Activated T-cell treated with anti-CD3 and anti-CD28 coated beads, Interleukin-2, amount 50 U/mL, for 1 hour (primary cell): Measurements from ENCODE around the gene PIH1D2.
"Not testable (repeated sequence)": the region's sequence is repeated elsewhere in the genome, so short reads cannot be mapped to it uniquely, and the experiment has no call there.

ENCODE experiments used
- DNase-seq: peaks from one replicate; pipeline ENCODE4 v3.0.0-alpha.2; 2020

Gene PIH1D2

DNA sequence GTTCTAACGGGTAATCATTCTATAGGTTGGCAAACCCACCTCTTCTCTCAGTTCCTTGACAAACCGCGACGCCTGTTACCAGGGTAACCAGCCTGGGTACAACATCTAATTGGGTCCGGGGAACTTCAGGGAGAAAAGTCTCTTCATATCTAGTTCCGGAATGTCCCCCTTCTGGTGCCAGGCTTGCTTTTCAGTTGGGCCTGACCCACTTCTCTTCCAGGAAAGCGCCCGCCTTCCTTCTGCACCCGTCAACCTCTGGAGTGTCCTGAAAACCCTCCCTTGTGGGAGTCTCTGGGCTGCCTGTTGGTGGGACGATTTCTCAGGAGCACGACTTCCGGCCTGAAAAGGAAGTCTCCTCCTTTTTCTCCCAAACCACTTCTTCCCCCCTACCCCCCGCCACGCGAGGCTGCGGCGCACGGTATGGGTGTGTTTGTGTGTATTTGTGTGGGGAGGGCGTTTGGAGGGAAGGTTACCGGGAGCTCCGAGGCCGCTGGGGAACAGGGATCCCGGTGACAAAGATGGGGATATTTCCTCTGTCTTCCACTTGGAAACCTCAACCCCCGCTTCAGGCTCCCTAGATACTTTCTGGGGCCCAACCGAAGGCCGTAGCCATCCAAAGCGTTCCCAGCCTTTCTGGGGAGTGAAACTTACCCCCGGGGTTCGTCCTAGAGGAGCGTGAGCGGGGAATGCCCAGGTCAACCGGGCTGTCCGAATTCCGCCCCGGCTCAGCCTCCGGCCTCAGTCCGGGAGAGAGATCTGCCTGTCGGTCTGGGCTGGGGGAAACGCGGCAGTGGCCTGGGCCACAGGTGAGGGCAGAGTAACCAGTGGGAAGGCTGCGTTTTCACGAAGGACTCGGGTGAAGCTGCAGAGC, at the start of gene PIH1D2, which contains the start of gene NKAPD1:
Gene PIH1D2 (minus strand): TSS at position 77 of the 871 bp plus-strand sequence. CDS start 843 bp downstream, outside the sequence.
Gene NKAPD1 (plus strand): TSS at position 359 of the 871 bp plus-strand sequence. CDS start 1,276 bp downstream, outside the sequence.
- peak; percentile 81 for DNase-seq

DNA sequence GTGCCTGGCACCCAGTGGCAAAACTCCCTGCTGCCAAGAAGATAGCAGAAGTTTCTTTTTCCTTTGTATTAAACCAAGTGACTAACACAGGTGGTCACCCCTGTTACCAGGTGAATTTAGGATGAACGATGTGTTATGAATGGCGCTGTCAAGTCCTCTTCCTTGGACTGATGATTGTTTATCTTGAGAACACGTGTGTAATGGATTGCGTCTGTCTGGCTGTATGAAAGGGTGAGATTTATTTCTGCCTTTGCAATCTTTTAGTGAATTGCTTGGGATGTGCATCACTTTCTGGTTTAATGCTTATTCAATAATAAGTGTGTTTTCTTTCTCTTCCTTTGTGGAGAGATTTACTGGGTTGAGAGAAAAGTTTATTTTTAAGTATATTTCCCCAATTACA, 49.3 kb upstream of the PIH1D2 start:
- DNase-seq = no peak

GRCh38 chr11:112121981-112122615, 48.3 kb upstream of the PIH1D2 start:
- DNase-seq = no peak

DNA sequence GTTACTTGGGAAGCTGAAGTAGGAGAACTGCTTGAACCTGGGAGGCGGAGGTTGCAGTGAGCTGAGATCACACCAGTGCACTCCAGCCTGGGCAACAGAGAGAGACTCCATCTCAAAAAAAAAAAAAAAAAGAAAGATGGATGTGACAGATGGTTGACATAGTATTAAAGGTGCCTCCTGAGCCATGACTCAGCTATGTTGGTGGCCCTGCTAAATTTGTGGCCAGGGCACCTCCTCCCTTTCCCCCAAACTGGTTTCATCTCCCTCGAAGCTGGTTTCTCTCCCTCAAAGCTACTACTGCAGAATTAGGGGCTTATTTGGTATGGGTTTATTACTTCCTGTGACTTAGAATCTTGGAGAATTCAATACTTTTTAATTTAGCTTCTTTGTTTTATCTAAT, 44.4 kb upstream of the PIH1D2 start:
- DNase-seq = no peak

DNA sequence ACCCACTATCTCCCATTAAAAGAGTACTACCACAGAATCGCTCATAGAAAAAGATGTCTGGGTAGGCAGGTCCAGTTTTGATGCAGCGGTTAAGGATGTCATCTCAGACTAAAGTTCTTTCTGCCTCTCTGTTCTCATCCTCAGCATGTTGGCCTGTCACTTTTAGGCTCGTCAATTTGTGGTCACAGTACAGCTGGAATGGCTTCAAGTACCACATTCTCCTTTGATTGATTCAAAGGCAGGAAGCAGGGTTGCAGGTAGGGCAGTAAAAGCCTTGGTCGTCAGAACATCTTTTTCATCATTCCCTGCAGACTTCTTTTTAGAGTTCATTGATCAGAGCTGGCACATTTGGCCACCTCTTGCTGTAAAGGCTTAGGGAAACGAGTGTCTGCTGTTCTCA, 41.6 kb upstream of the PIH1D2 start:
- DNase-seq = no peak

GRCh38 chr11:112114460-112114859, 40.6 kb upstream of the PIH1D2 start:
- DNase-seq = no peak

DNA sequence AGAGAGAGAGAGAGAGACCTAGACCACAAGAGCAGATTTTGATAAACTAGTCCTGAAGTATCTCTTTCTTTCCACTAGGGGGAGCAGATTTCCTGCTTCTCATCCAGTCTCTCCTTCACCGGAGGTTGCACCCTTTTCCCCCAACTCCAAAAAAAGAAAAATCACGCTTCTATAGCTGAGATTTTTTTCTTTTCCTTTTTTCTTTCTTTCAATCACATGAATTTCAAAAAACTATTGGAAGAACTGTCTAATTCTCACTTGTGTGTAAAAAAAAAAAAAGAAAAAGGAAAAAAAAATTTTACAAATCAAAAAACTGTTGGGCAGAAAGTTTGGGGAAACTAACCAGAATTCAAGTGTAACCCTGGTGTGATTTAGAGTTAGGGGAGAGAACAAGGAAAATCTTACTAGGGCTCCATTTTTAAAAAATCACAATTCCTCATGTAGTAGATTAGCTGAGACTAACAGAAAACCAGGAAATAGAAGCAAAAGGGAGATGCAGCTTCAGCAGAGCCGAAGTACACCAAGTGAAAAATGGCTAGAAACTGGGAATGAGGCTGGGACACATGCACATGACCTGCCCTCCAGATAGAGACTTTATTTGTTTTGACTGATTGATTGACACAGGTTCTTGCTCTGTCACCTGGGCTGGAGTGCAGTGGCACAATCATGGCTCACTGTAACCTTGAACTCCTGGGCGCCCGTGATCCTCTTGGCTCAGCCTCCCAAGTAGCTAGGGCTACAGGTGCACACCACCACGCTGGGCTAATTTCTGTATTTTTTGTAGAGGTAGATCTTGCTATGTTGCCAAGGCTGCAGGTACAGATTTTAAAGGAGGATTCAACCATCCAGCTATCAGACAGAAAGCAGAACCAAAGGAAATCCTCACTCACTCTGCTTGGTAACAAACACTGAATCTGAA, 40.0 kb upstream of the PIH1D2 start:
- no peak for DNase-seq

DNA sequence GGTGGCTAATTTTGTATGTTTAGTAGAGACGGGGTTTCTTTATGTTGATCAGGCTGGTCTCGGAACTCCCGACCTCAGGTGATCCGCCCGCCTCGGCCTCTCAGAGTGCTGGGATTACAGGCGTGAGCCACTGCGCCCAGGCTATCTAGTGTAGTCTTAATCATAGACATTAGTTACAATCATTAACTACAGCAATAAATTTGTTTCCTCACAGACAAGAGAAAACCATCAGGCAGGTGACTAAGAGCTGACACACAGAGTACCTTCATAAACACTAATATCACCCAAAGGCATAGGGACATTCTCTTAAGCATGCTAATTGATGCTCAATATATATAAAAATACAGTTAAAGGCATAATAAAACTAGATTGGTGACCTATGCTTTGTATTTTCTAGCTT, 32.3 kb upstream of the PIH1D2 start:
- DNase-seq = no peak

GRCh38 chr11:112103446-112103845, 29.6 kb upstream of the PIH1D2 start:
- DNase-seq = no peak

- no peak for DNase-seq
These were observed 26.6 kb upstream of the PIH1D2 start for GRCh38 chr11:112100462-112100861.

- no peak for DNase-seq
These were observed 24.1 kb upstream of the PIH1D2 start for GRCh38 chr11:112097734-112098528.

DNA sequence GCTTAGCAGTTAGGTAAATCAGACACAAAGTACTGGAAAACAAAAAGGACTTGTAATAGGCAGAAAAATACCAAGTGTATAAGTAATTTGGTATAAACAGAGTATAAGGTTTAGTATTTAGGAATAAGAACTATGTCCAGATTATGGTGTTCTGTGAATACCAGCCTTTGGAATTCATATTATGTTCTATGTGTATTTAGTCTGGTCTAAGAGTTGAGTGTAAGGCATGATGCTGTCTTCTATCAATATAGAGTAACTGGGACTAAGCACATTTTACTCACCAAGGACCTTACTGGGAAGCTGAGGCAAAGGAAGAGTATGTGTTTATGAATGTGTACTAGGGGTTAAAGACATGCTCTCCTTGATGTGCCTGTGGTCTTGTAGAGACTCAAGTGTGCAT, 22.4 kb upstream of the PIH1D2 start:
- no peak for DNase-seq

GRCh38 chr11:112095302-112095701, 21.5 kb upstream of the PIH1D2 start:
- DNase-seq = not testable (repeated sequence)

DNA sequence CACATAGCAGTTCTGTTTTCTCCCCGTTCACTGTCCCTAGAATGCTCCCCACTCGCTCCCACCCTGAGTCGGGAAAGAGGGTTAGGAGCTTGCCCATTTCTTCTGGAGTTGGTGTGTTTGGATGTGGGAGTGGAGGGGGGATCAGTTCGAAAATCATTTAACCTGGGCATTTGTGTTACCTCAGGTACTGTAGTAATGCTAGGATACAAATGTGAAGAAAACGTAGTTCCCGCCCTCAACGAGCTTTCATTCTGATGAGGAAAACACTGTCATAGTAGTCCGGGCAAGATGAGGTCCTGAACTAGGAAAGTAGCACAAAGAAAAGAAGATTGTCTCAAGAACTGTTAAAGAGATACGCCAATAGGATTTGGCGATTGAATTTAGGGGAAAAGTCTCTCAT, 13.4 kb upstream of the PIH1D2 start:
- DNase-seq = no peak

- DNase-seq = peak; percentile 93
These were observed 12.8 kb upstream of the PIH1D2 start, which contains the start of the genes SDHD and TIMM8B for GRCh38 chr11:112086422-112087191. Gene SDHD (plus strand): TSS chr11:112086873. CDS start chr11:112086908, 35 bp downstream. Gene TIMM8B (minus strand): TSS chr11:112086756. CDS start chr11:112086723, 33 bp downstream.

DNA sequence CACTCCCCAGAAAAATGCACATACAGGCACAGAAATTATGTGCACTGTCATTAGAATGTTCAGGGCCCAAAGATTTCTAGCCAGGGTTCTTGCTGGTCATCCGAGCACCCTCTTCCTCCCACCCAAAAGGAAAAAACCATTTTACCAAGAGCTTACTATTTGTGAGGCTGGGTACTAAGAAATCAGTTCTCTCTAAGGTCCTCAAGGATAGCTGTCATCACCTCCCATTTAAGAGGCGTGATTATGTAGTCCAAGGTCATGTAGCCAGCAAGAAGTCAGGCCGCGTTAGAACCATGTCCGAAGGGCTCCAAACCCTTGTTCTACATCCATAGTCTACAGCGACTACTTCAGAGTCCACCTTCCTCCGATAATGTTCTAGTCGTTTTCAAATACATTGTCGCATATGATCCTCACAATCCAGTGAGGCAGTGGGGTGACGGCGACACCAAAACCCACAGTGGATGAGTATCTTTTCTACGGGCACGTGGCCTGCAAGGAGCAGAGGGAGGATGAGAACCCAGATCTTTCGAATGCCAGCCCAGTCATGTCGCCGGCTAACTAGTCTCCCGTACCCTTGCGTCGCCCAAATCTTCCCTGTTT, 12.1 kb upstream of the PIH1D2 start:
- DNase-seq = no peak

DNA sequence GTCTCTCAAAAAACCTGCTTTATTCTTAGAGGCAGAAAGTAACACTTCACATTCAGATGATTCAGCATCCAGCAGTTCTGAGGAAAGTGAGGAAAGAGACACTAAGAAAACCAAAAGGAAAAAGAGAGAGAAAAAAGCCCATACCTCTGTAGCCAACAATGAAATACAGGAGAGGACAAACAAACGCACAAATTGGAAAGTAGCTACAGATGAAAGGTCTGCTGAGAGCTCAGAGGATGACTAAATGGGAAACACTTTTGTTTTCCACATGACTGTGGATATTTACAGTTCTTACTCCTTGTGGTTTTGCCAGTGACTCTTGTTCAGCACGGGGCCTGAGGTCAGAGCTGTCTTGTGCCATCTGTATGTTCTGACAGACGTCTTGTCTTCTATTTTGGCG, 8.9 kb upstream of the PIH1D2 start:
- no peak for DNase-seq

- DNase-seq = no peak
These were observed 10.9 kb downstream of the PIH1D2 start for GRCh38 chr11:112062923-112063322.

DNA sequence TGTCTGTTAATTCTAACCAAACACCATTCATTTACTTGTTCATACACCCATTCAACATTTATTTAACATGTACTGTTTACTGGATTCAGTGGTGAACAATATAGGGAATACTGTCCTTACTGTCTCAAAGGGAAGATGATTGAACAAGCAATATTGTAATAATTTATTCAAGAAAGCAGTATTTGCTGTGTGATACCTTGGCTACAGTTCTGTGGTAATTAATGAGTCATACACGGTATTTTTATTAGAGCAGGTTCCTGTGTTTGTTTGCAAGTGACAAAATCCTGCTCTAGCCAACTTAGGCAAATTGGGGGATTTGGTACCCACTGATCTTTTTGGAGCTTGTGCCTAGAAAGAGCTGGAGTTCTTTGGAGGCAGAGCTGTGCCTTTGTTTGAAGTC, 15.7 kb downstream of the PIH1D2 start:
- no peak for DNase-seq

- DNase-seq = no peak
These were observed 16.6 kb downstream of the PIH1D2 start for GRCh38 chr11:112057170-112057569.

GRCh38 chr11:112051768-112052167, 22.0 kb downstream of the PIH1D2 start:
- DNase-seq = no peak
